AG10803 (cell line): ENCODE measurements around the gene PIN1.

Experiments used
- DNase-seq: peaks from one replicate; pipeline ENCODE4 v3.0.0; 2010; ENCODE audit warnings: low read depth
- H3K4me3 ChIP-seq: 2 replicates; pipeline ENCODE4 v1.5.1; 2011; ENCODE audit warnings: mild to moderate bottlenecking, low read length, control low read depth
- TF ChIP-seq, protein P1 (sequence below): conservative IDR thresholded peaks from 2 replicates; pipeline ENCODE4 v1.5.1; 2011; ENCODE audit warnings: mild to moderate bottlenecking, low read length, control low read depth, inconsistent platforms

Gene PIN1

DNA sequence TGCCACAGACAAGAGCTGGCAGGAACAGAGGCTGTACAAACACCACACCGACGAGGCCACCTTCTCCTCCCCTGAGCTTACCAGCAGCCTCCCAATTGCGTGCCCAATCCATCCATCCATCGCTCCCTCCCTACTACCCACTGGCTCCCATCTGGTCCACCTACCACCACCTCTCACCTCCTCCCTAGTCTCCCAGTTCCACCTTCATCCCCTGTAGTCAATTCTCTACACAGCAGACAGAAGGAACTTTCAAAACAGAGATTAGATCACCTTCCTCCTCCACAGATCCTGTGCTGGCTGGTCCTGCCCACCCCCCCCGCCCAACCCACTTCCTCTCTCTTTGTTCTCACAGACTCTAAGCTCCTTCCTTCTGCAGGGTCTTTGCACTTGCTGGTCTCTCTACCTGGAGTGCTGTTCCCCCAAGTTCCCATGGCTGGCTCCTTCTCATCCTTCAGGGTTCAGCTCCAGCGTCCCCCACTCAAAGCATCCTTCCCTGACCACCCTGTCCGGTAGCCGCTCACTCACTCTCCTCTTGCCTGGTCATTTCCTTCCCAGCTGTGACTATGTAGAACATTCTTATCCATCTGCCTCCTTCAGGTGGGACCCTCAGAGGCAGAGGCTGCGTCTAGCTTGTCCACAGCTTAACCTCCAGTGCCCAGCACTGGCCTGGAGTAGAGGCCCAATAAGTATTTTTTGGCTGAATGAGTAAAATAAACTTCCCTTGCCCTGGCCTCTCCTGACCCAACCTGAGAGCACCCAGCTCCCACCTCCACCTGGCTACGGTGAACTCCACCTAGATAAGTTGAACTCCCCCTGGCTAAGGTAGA is 23.0 kb downstream of the PIN1 start:
- TF ChIP-seq, protein P1, sequence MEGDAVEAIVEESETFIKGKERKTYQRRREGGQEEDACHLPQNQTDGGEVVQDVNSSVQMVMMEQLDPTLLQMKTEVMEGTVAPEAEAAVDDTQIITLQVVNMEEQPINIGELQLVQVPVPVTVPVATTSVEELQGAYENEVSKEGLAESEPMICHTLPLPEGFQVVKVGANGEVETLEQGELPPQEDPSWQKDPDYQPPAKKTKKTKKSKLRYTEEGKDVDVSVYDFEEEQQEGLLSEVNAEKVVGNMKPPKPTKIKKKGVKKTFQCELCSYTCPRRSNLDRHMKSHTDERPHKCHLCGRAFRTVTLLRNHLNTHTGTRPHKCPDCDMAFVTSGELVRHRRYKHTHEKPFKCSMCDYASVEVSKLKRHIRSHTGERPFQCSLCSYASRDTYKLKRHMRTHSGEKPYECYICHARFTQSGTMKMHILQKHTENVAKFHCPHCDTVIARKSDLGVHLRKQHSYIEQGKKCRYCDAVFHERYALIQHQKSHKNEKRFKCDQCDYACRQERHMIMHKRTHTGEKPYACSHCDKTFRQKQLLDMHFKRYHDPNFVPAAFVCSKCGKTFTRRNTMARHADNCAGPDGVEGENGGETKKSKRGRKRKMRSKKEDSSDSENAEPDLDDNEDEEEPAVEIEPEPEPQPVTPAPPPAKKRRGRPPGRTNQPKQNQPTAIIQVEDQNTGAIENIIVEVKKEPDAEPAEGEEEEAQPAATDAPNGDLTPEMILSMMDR = no peak
- H3K4me3 ChIP-seq = no peak overlapping the region
- no peak for DNase-seq

DNA sequence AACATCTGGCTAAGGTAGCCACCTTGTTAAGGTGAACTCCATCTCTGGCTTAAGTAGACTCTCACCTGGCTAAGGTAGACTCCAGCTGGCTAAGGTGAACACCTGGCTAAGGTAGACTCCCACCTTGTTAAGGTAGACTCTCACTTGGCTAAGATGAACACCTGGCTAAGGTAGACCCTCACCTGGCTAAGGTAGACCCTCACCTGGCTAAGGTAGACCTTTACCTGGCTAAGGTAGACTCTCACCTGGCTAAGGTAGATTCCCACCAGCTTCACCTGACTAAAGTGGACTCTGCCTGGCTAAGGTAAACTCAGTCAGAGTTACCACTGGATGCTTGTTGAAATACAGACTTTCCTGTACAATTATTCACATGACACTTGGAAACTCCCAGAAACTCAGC is 23.6 kb downstream of the PIN1 start:
- TF ChIP-seq, protein P1 = no peak
- no peak for DNase-seq
- no peak overlapping the region for H3K4me3 ChIP-seq

DNA sequence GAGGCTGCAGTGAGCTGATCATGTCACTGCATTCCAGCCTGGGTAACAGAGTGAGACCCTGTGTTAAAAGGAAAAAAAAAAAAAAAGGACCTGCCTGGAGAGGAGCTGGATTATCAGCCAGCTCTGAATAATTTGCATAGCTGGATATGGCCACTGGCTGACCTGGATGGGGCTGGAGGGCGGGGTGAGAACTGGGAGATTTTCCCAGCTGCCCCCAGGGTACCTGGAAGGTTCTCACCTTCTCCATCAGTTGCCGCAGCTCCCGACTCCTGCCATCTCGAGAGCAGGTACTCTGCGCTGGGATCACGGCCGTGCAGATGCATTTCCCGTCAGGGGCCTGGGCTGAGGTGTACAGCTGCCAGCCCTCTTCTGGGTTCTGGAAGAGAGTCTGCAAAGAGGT is 25.3 kb downstream of the PIN1 start:
- H3K4me3 ChIP-seq = no peak overlapping the region
- TF ChIP-seq, protein P1 = no peak
- no peak for DNase-seq

DNA sequence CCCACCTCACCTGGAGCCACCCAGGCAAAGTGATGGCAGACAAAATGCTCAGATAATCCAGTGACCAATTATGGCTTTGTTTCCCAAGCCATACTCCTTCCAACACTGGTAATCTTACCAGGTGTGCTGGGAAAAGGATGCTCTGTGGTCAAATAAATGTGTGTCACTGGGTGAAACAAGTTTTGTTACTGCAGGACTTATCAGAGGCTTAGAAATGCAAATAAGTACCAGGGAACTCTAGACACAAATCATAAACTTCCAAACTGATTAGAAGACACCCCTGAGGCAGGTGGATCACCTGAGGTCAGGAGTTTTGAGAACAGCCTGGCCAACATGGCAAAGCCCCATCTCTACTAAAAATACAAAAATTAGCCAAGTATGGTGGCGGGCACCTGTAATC is 26.4 kb downstream of the PIN1 start:
- no peak overlapping the region for H3K4me3 ChIP-seq
- no peak for DNase-seq
- TF ChIP-seq, protein P1 = no peak

DNA sequence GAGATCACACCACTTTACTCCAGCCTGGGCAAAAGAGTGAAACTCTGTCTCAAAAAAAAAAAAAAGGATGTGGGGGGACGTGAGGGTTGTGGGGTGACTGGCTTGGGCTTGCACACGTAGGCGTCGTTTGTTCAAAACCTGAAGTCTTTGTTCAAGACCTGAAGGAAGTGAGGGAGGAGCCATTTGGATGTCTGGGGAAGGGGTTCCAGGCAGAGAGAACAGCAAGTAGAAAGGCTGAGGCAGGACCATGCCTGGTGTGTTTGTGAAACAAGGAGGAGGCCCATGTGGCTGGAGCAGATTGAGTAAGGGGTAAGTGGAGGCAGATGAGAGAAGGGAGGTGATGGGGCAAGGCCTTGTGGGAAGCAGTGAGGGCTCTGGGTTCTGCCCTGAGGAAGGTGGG is 27.8 kb downstream of the PIN1 start:
- DNase-seq = no peak
- TF ChIP-seq, protein P1 = no peak
- H3K4me3 ChIP-seq = no peak overlapping the region

DNA sequence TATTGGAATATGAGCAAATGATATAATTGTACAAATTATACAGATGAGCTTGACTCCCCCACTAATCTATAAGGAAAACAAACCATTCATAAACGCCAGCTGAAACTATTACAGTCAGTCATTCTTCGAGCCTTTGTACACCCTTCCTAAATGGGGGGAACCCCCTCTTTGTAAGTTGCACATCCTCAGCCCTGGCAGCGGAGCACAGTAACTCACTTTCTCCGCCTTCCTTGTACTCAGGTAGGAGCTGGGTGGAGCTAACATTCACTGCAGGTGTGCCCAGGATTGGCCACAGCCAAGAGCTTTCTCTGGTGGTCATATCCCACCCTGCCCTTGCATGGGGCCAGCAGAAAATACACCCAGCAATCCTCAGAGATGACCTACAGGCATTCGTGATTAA is 28.6 kb downstream of the PIN1 start:
- TF ChIP-seq, protein P1 = no peak
- H3K4me3 ChIP-seq = no peak overlapping the region
- DNase-seq = no peak
